BE2C (cell line): ENCODE measurements around the gene TMEM231.
"Not testable (repeated sequence)": the region's sequence is repeated elsewhere in the genome, so short reads cannot be mapped to it uniquely, and the experiment has no call there.

Experiments
- DNase-seq: peaks from one replicate; pipeline ENCODE4 v3.0.0-alpha.2; 2020
- H3K27me3 ChIP-seq: fragments of 250-450 bp; sonication (Bioruptor Pico); 2 replicates; pipeline ENCODE4 v1.5.1; 2020; ENCODE audit warnings: mild to moderate bottlenecking
- H3K36me3 ChIP-seq: fragments of 250-450 bp; sonication (Bioruptor Pico); 2 replicates; pipeline ENCODE4 v1.5.1; 2020; ENCODE audit warnings: mild to moderate bottlenecking
- H3K4me1 ChIP-seq: fragments of 250-450 bp; sonication (Bioruptor Pico); 2 replicates; pipeline ENCODE4 v1.5.1; 2020
- H3K4me3 ChIP-seq: 2 replicates; pipeline ENCODE4 v1.5.1; 2011; ENCODE audit warnings: low read depth, low read length
- H3K9me3 ChIP-seq: fragments of 250-450 bp; sonication (Bioruptor Pico); 2 replicates; pipeline ENCODE4 v1.5.1; 2020
- CTCF ChIP-seq: IDR thresholded peaks from 2 replicates; pipeline ENCODE4 v1.5.1; 2012; ENCODE audit warnings: mild to moderate bottlenecking, low read depth, low read length

TMEM231 gene

GRCh38 chr16:75558846-75559401 is 2.9 kb upstream of the TMEM231 start:
- H3K4me1 ChIP-seq = no peaks in the 10 kb centered on the region
- H3K4me3 ChIP-seq = no peak overlapping the region
- no peaks in the 10 kb centered on the region for H3K9me3 ChIP-seq
- TF ChIP-seq CTCF = no peak
- H3K27me3 ChIP-seq = no peaks in the 10 kb centered on the region
- DNase-seq = no peak
- no peaks in the 10 kb centered on the region for H3K36me3 ChIP-seq

- no peak for DNase-seq
- H3K4me3 ChIP-seq = peak overlapping the region; percentile 85
- no peak for TF ChIP-seq CTCF
- H3K36me3 ChIP-seq = no peaks in the 10 kb centered on the region
- H3K9me3 ChIP-seq = no peaks in the 10 kb centered on the region
- no peaks in the 10 kb centered on the region for H3K4me1 ChIP-seq
- H3K27me3 ChIP-seq = no peaks in the 10 kb centered on the region
These were observed 439 bp upstream of the TMEM231 start for GRCh38 chr16:75556431-75556950.

- DNase-seq = peak; percentile 91
- Histone ChIP-seq H3K4me1 (no peaks in the 10 kb centered on the region), H3K36me3 (no peaks in the 10 kb centered on the region), H3K9me3 (no peaks in the 10 kb centered on the region), H3K27me3 (no peaks in the 10 kb centered on the region), H3K4me3 (peak overlapping the region; percentile 85)
- TF ChIP-seq CTCF = no peak
These were observed 792 bp downstream of the TMEM231 start for GRCh38 chr16:75555213-75555706.

- no peaks in the 10 kb centered on the region for H3K4me1 ChIP-seq
- H3K4me3 ChIP-seq = no peak overlapping the region
- no peaks in the 10 kb centered on the region for H3K9me3 ChIP-seq
- no peaks in the 10 kb centered on the region for H3K27me3 ChIP-seq
- no peaks in the 10 kb centered on the region for H3K36me3 ChIP-seq
- no peak for TF ChIP-seq CTCF
- DNase-seq = no peak
These were observed 3.1 kb downstream of the TMEM231 start for GRCh38 chr16:75552951-75553350.

- DNase-seq = peak; percentile 35
- H3K36me3 ChIP-seq = no peaks in the 10 kb centered on the region
- H3K4me1 ChIP-seq = no peaks in the 10 kb centered on the region
- no peaks in the 10 kb centered on the region for H3K27me3 ChIP-seq
- H3K9me3 ChIP-seq = no peaks in the 10 kb centered on the region
- no peak overlapping the region for H3K4me3 ChIP-seq
- peak; percentile 65 for TF ChIP-seq CTCF
These were observed 5.8 kb downstream of the TMEM231 start for GRCh38 chr16:75550211-75550662.

- H3K4me1 ChIP-seq, H3K27me3 ChIP-seq, H3K36me3 ChIP-seq, H3K9me3 ChIP-seq, DNase-seq, H3K4me3 ChIP-seq: not testable (repeated sequence)
These were observed 7.6 kb downstream of the TMEM231 start for GRCh38 chr16:75548456-75548855.

GRCh38 chr16:75546293-75546692 is 9.8 kb downstream of the TMEM231 start:
- no peak for DNase-seq
- Histone ChIP-seq H3K9me3 (no peaks in the 10 kb centered on the region), H3K27me3 (no peaks in the 10 kb centered on the region), H3K36me3 (no peaks in the 10 kb centered on the region), H3K4me1 (no peaks in the 10 kb centered on the region), H3K4me3 (no peak overlapping the region)
- TF ChIP-seq CTCF = no peak

- not testable (repeated sequence) for H3K9me3 ChIP-seq, H3K27me3 ChIP-seq, H3K4me1 ChIP-seq, H3K4me3 ChIP-seq, H3K36me3 ChIP-seq, DNase-seq
These were observed 10.2 kb downstream of the TMEM231 start for GRCh38 chr16:75545879-75546278.

GRCh38 chr16:75542462-75542861 is 13.6 kb downstream of the TMEM231 start:
- H3K4me1 ChIP-seq, H3K4me3 ChIP-seq, DNase-seq, H3K36me3 ChIP-seq, H3K27me3 ChIP-seq, H3K9me3 ChIP-seq: not testable (repeated sequence)
